ENCODE measurements around the gene ELL.

ELL gene

GRCh38 chr19:18423258-18424020, 98.4 kb downstream of the ELL start:
- Histone ChIP-seq H3K4me3 (ENCODE audit: low read depth, low read length) (no peak overlapping the region), H3K9ac (ENCODE audit: low read length) (no peak overlapping the region), H3K27me3 (ENCODE audit: control insufficient read depth, insufficient read depth, low read length) (peaks cover 21% of the 10 kb centered on the region), H3K36me3 (ENCODE audit: control insufficient read depth, insufficient read depth, low read length) (no peaks in the 10 kb centered on the region), H3K27ac (ENCODE audit: low read depth, low read length) (no peak overlapping the region), H3K4me1 (ENCODE audit: control insufficient read depth, insufficient read depth, low read length) (peaks cover 26% of the 10 kb centered on the region), H3K9me3 (ENCODE audit: control insufficient read depth, insufficient read depth, low read depth, low read length) (no peaks in the 10 kb centered on the region)

DNA sequence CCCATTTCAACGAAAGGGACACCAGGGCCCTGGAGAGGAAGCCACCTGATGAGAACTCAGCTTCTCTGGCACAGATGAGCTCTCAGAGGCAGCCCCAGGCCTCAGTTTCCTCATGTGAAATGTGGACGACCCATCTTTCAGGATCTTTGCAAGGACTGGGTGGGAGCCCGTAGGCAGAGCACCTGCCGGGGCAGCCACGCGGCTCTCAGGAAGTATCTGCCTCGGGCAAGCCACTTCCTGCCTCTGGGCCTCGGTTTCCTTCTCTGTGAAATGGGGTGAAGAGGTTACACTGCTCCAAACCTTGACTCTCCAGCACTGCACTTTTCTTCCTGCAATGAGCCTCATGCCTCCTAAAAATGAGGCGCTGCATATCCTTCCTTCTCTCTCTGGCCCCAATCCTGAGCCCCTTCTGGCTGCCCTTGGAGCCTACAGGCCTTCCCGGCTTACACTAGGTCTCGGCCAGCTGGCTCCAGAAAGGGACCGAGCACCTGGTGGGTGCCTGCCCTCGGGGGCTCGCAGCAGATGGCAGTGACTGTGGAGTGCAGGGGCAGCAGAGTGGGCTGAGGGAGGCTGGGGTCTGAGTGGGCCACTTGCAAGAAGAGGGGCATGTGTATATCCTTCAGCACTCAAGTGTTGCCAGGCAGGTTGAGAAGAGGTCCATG, 99.2 kb downstream of the ELL start:
- no peak overlapping the region for H3K4me3 ChIP-seq (ENCODE audit: low read depth, low read length)
- H3K9ac ChIP-seq (ENCODE audit: low read length), result no peak overlapping the region
- H3K27ac ChIP-seq (ENCODE audit: low read depth, low read length), result no peak overlapping the region
- peaks cover 28% of the 10 kb centered on the region for H3K27me3 ChIP-seq (ENCODE audit: control insufficient read depth, insufficient read depth, low read length)
- H3K36me3 ChIP-seq (ENCODE audit: control insufficient read depth, insufficient read depth, low read length), result no peaks in the 10 kb centered on the region
- no peaks in the 10 kb centered on the region for H3K9me3 ChIP-seq (ENCODE audit: control insufficient read depth, insufficient read depth, low read depth, low read length)
- H3K4me1 ChIP-seq (ENCODE audit: control insufficient read depth, insufficient read depth, low read length), result peaks cover 33% of the 10 kb centered on the region

DNA sequence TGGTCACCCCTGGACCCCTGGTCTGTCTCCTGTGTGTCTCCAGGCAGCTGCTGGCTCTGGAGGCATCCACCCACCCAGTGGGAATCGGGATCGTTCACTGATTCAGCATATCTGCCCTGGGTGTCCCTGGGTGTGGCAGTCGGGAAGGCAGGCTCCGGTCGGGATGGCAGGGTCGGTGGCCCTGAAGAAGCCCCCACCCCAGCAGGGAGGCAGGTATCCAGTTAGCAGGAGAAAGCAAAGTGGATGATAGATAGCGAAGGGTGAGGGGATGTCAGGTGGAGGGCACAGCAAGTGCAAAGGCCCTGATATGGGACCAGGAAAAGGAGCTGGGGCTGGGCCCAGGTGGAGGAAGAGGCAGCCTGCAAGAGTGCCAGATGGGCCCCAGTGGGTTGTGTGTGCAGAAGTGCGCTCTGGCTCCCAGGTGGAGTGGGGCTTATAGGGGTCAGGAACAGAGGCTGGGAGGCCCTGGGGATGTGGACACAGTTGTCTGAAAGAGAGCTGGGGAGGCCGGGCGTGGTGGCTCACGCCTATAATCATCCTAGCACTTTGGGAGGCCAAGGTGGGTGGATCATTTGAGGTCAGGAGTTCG, 100.4 kb downstream of the ELL start:
- Histone ChIP-seq H3K4me3 (ENCODE audit: low read depth, low read length) (no peak overlapping the region), H3K36me3 (ENCODE audit: control insufficient read depth, insufficient read depth, low read length) (no peaks in the 10 kb centered on the region), H3K27ac (ENCODE audit: low read depth, low read length) (no peak overlapping the region), H3K9me3 (ENCODE audit: control insufficient read depth, insufficient read depth, low read depth, low read length) (no peaks in the 10 kb centered on the region), H3K4me1 (ENCODE audit: control insufficient read depth, insufficient read depth, low read length) (peaks cover 36% of the 10 kb centered on the region), H3K27me3 (ENCODE audit: control insufficient read depth, insufficient read depth, low read length) (peaks cover 28% of the 10 kb centered on the region), H3K9ac (ENCODE audit: low read length) (no peak overlapping the region)

- Histone ChIP-seq H3K4me3 (ENCODE audit: low read depth, low read length) (no peak overlapping the region), H3K4me1 (ENCODE audit: control insufficient read depth, insufficient read depth, low read length) (peaks cover 37% of the 10 kb centered on the region), H3K27ac (ENCODE audit: low read depth, low read length) (no peak overlapping the region), H3K36me3 (ENCODE audit: control insufficient read depth, insufficient read depth, low read length) (no peaks in the 10 kb centered on the region), H3K9ac (ENCODE audit: low read length) (no peak overlapping the region), H3K9me3 (ENCODE audit: control insufficient read depth, insufficient read depth, low read depth, low read length) (no peaks in the 10 kb centered on the region), H3K27me3 (ENCODE audit: control insufficient read depth, insufficient read depth, low read length) (peaks cover 28% of the 10 kb centered on the region)
Observed at GRCh38 chr19:18420930-18421329, 100.9 kb downstream of the ELL start.

DNA sequence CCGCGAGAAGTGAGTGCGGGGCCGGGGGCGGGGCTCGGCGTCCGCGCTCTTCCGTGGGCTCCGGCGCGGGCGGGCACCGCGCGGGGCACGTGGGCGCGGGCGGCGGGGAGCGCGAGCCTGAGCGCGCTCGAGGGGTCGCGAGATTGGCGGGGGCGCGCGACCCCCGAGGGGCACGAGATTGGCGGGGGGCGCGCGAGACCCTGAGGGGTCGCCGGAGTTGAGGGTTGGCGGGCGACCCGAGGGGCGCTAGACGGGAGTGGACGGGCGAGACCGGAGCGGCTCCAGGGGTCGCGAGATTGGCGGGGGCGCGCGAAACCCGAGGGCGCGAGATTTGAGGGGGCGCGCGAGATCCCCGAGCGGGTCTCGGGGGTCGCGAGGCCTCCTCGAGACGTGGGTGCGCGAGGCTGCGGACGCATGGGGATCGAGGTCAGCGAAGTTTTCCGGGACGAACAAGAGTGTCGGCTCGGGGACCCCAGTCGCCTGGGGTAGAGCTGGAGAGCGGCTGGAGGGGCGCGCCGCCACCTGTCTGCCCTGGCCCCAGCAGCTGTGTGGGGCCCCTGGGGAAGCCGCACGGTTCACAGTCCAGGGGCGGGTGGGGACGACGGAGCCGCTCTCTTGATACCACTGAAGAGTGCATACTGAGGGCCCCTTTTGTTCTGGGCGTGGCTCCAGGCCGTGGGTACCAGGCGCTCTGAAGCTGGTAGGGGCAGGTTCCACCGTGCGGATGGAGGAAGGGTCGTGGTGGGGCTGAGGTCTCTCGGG, 102.0 kb downstream of the ELL start:
- Histone ChIP-seq H3K9me3 (ENCODE audit: control insufficient read depth, insufficient read depth, low read depth, low read length) (no peaks in the 10 kb centered on the region), H3K9ac (ENCODE audit: low read length) (peak overlapping the region; percentile 67), H3K4me3 (ENCODE audit: low read depth, low read length) (peak overlapping the region; percentile 54), H3K27me3 (ENCODE audit: control insufficient read depth, insufficient read depth, low read length) (peaks cover 28% of the 10 kb centered on the region), H3K27ac (ENCODE audit: low read depth, low read length) (no peak overlapping the region), H3K36me3 (ENCODE audit: control insufficient read depth, insufficient read depth, low read length) (no peaks in the 10 kb centered on the region), H3K4me1 (ENCODE audit: control insufficient read depth, insufficient read depth, low read length) (peaks cover 38% of the 10 kb centered on the region)

GRCh38 chr19:18419195-18419698, 102.6 kb downstream of the ELL start, which contains the start of gene SSBP4:
TSS of gene SSBP4 (plus strand) at chr19:18419398. CDS start at chr19:18419649, 251 bp downstream.
- Histone ChIP-seq H3K4me1 (ENCODE audit: control insufficient read depth, insufficient read depth, low read length) (peaks cover 43% of the 10 kb centered on the region), H3K4me3 (ENCODE audit: low read depth, low read length) (peak within 1 kb of the TSS; percentile 54), H3K27ac (ENCODE audit: low read depth, low read length) (no peak within 1 kb of the TSS), H3K9ac (ENCODE audit: low read length) (peak within 1 kb of the TSS; percentile 67), H3K27me3 (ENCODE audit: control insufficient read depth, insufficient read depth, low read length) (peaks cover 28% of the 10 kb centered on the region), H3K9me3 (ENCODE audit: control insufficient read depth, insufficient read depth, low read depth, low read length) (no peaks in the 10 kb centered on the region), H3K36me3 (ENCODE audit: control insufficient read depth, insufficient read depth, low read length) (no peaks in the 10 kb centered on the region)

DNA sequence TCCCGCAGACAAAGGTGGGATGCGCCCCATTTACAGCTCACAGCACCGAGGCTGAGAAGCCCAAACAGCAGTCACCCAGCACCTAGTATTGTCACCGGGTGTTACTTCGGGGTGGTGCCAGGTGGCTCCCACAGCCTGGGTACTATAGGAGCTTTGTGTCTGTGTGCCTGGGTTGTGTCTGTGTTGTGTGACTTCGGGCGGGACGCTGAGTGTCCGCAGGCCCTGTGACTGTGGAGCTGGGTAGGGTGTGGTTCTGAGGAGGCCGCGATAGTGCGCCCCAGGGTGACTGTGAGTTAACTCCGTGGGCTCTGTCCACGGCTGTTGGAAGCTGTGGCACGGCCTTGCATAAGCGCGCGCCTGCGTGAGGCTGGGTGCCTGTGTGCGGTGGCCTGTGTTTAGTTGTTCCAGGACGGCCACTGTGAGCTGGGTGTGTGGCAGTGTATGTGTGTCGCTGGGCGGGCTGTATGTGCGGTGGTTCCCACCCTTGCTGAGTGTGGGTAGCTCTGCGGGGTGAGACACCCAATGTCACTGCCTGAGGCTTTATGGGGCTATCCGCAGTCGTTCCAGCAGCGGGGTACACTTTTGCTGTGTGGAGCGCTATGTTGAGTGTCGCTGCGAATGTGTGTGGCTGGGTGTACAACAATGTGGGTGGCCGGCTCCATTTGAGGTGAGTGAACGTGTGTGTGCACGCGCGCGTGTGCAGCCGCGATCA, 103.2 kb downstream of the ELL start:
- Histone ChIP-seq H3K27me3 (ENCODE audit: control insufficient read depth, insufficient read depth, low read length) (peaks cover 28% of the 10 kb centered on the region), H3K4me1 (ENCODE audit: control insufficient read depth, insufficient read depth, low read length) (peaks cover 40% of the 10 kb centered on the region), H3K4me3 (ENCODE audit: low read depth, low read length) (peak overlapping the region; percentile 54), H3K36me3 (ENCODE audit: control insufficient read depth, insufficient read depth, low read length) (no peaks in the 10 kb centered on the region), H3K9me3 (ENCODE audit: control insufficient read depth, insufficient read depth, low read depth, low read length) (no peaks in the 10 kb centered on the region), H3K27ac (ENCODE audit: low read depth, low read length) (no peak overlapping the region), H3K9ac (ENCODE audit: low read length) (peak overlapping the region; percentile 31)

DNA sequence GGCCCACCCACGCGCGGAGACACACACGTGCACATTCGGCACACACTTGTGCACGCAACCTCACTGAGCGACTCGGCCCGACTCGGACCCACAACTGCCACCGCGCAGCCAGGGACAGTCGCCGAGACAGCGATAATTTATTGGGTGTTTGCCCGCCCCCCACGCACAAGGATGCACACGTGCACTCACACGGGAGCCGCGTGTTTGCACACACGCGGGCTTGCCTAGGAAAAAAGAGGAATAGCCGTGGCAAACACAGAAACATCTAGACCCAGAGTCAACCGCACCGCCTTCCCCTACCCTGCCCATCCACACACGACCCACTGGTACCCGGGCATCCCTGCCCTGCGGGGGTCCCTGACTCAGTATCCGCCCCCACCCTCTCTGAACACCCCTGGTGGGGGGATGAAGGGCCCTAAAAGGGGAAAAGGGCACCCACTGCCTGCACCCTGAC, 103.8 kb downstream of the ELL start:
- Histone ChIP-seq H3K9me3 (ENCODE audit: control insufficient read depth, insufficient read depth, low read depth, low read length) (no peaks in the 10 kb centered on the region), H3K27me3 (ENCODE audit: control insufficient read depth, insufficient read depth, low read length) (peaks cover 28% of the 10 kb centered on the region), H3K4me1 (ENCODE audit: control insufficient read depth, insufficient read depth, low read length) (peaks cover 40% of the 10 kb centered on the region), H3K9ac (ENCODE audit: low read length) (no peak overlapping the region), H3K27ac (ENCODE audit: low read depth, low read length) (no peak overlapping the region), H3K4me3 (ENCODE audit: low read depth, low read length) (peak overlapping the region; percentile 54), H3K36me3 (ENCODE audit: control insufficient read depth, insufficient read depth, low read length) (no peaks in the 10 kb centered on the region)

GRCh38 chr19:18417250-18418028, 104.4 kb downstream of the ELL start:
- Histone ChIP-seq H3K4me1 (ENCODE audit: control insufficient read depth, insufficient read depth, low read length) (peaks cover 40% of the 10 kb centered on the region), H3K27ac (ENCODE audit: low read depth, low read length) (peak overlapping the region; percentile 86; the same call in 1 of the 2 replicates), H3K4me3 (ENCODE audit: low read depth, low read length) (peak overlapping the region; percentile 70), H3K36me3 (ENCODE audit: control insufficient read depth, insufficient read depth, low read length) (no peaks in the 10 kb centered on the region), H3K9me3 (ENCODE audit: control insufficient read depth, insufficient read depth, low read depth, low read length) (no peaks in the 10 kb centered on the region), H3K27me3 (ENCODE audit: control insufficient read depth, insufficient read depth, low read length) (peaks cover 28% of the 10 kb centered on the region), H3K9ac (ENCODE audit: low read length) (peak overlapping the region; percentile 69)
